ENCODE data around the gene NAV3. TPM values are rescaled to one million over a fixed set of nuclear protein-coding genes. Genes with fewer than 3 reads are reported as not detected.

NAV3 gene
- total and polyA plus RNA-seq, 2 experiments from 2014 or later = 1.2 to 9.0 TPM

- Histone ChIP-seq H3K36me3 (no peaks in the 10 kb centered on the region), H3K27me3 (no peaks in the 10 kb centered on the region), H3K4me1 (ENCODE audit: low read depth) (no peaks in the 10 kb centered on the region), H3K4me3 (no peak overlapping the region), H3K27ac (no peak overlapping the region), H3K9me3 (ENCODE audit: low read depth) (no peaks in the 10 kb centered on the region)
- TF ChIP-seq CTCF (IDR thresholded peaks at IDR 0.05; ENCODE audit: low read depth, low read length) = no peak
- no peak for DNase-seq (ENCODE audit: low read depth in 1 of 2, low spot score in 1 of 2)
These were observed 162.1 kb downstream of the NAV3 start for GRCh38 chr12:77992760-77993159.

- no peak overlapping the region for H3K4me3 ChIP-seq
- H3K27ac ChIP-seq = no peak overlapping the region
These were observed 163.0 kb downstream of the NAV3 start for GRCh38 chr12:77993658-77994057.

GRCh38 chr12:77995436-77996167 is 164.9 kb downstream of the NAV3 start:
- Histone ChIP-seq H3K36me3 (no peaks in the 10 kb centered on the region), H3K27me3 (no peaks in the 10 kb centered on the region), H3K27ac (no peak overlapping the region), H3K4me3 (no peak overlapping the region), H3K9me3 (ENCODE audit: low read depth) (no peaks in the 10 kb centered on the region), H3K4me1 (ENCODE audit: low read depth) (no peaks in the 10 kb centered on the region)
- no peak for TF ChIP-seq CTCF (IDR thresholded peaks at IDR 0.05; ENCODE audit: low read depth, low read length)
- DNase-seq (ENCODE audit: low read depth in 1 of 2, low spot score in 1 of 2) = peak in 1 of 2 donors; percentile 34

More at GRCh38 chr12:77993658-77994057, 163.0 kb downstream of the NAV3 start:
- Histone ChIP-seq H3K36me3 (no peaks in the 10 kb centered on the region), H3K9me3 (ENCODE audit: low read depth) (no peaks in the 10 kb centered on the region), H3K4me1 (ENCODE audit: low read depth) (no peaks in the 10 kb centered on the region), H3K27me3 (no peaks in the 10 kb centered on the region)
- no peak for TF ChIP-seq CTCF (IDR thresholded peaks at IDR 0.05; ENCODE audit: low read depth, low read length)
- no peak for DNase-seq (ENCODE audit: low read depth in 1 of 2, low spot score in 1 of 2)

GRCh38 chr12:77996670-77997069 is 166.0 kb downstream of the NAV3 start:
- no peak for TF ChIP-seq CTCF (IDR thresholded peaks at IDR 0.05; ENCODE audit: low read depth, low read length)
- no peak for DNase-seq (ENCODE audit: low read depth in 1 of 2, low spot score in 1 of 2)
- H3K27me3 ChIP-seq = no peaks in the 10 kb centered on the region
- H3K9me3 ChIP-seq (ENCODE audit: low read depth) = no peaks in the 10 kb centered on the region
- no peak overlapping the region for H3K27ac ChIP-seq
- H3K4me3 ChIP-seq = no peak overlapping the region
- no peaks in the 10 kb centered on the region for H3K36me3 ChIP-seq
- no peaks in the 10 kb centered on the region for H3K4me1 ChIP-seq (ENCODE audit: low read depth)

- Histone ChIP-seq H3K36me3 (no peaks in the 10 kb centered on the region), H3K4me3 (no peak overlapping the region), H3K9me3 (ENCODE audit: low read depth) (no peaks in the 10 kb centered on the region), H3K27me3 (no peaks in the 10 kb centered on the region), H3K4me1 (ENCODE audit: low read depth) (no peaks in the 10 kb centered on the region), H3K27ac (no peak overlapping the region)
- DNase-seq (ENCODE audit: low read depth in 1 of 2, low spot score in 1 of 2) = no peak
- no peak for TF ChIP-seq CTCF (IDR thresholded peaks at IDR 0.05; ENCODE audit: low read depth, low read length)
These were observed 167.6 kb downstream of the NAV3 start for GRCh38 chr12:77998236-77998786.

All from cardiac muscle cell (in vitro differentiated cells and primary cell).